Fibroblast of skin of right quadriceps (primary cell): ENCODE measurements around the gene OGA.
"Not testable (repeated sequence)": the region's sequence is repeated elsewhere in the genome, so short reads cannot be mapped to it uniquely, and the experiment has no call there.

Experiments
- DNase-seq: peaks from one replicate; pipeline ENCODE4 v3.0.0-alpha.2; 2013

Gene OGA

DNA sequence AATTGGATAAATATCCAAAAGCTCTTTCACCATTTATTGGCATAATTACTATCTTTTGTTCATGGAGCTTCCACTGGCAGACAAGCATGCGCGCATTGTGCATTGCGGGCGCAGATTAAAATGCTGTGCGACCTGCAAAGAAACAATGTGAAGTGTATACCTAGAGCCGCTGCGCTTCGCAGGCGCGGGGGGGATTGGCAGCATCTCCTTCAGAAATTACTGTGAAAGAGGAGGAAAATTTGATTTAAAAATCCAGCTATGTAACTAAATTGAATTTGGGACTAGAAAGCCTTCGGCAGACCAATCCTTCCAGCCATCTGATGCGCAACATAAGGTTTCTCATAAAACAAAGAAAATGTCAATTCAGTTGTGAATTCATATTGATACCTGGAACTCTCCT lies 24.7 kb downstream of the OGA start:
- no peak for DNase-seq

DNA sequence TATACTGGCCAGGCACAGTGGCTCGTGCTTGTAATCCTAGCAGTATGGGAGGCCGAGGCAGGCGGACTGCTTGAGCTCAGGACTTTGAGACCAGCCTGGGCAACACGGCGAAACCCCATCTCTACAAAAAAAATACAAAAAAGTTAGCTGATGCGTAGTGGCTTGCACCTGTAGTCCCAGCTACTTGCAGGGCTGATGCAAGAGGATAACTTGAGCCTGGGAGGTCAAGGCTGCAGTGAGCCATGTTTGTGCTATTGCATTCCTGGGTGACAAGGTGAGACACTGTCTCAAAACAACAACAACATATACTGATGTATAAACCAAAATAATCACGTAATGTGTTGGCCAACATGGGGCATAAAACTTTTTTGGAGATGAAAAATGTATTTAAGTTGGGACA lies 28.6 kb downstream of the OGA start:
- DNase-seq = no peak

DNA sequence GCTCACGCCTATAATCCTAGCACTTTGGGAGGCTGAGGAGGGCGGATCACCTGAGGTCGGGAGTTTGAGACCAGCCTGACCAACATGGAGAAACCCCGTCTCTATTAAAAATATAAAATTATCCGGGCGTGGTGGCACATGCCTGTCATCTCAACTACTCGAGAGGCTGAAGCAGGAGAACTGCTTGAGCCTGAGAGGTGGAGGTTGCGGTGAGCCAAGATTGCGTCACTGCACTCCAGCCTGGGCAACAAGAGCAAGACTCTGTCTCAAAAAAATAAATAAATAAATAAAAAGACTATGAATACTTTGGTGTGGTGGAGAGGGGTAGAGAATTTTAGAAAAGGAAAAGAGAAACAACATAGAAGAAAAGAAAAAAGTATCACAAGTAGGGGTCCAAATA lies 29.0 kb downstream of the OGA start:
- DNase-seq = not testable (repeated sequence)

DNA sequence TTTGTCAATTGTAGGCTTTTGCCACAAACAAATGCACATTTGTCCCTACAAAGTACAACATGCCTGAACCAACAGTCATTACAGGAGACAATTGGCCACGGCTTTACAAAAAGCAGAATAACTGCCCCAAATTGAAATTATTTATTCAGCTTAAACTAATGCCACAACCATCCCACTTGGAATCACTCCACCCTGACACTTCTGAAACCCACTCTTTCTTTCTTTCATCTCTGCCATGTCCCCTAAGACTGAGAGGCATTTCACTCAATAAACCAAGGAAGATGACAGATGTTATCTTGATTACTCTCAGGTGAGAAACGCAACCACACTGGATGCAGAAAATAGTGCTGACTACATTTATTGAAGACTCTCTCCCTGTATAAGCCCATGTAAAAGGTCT lies 32.4 kb downstream of the OGA start:
- DNase-seq = no peak

DNA sequence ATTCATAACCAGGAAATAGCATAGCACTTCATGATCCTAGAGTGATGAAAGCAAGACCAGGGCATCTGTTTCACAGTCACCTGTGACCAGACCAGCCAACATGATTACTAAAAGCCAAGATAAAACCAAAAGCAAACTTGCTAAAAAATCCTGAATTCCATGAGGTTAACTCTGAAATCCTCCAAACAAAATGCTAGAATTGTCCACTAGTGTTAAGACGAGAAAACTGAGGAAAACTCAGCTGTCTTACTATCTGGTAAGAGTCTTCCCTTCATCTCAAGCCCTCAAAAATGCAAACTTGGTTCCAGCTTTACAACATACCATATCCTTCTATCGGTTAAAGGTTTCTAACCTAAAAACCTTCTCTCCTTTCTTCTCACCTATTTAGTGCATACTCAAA lies 33.7 kb downstream of the OGA start:
- DNase-seq = no peak

DNA sequence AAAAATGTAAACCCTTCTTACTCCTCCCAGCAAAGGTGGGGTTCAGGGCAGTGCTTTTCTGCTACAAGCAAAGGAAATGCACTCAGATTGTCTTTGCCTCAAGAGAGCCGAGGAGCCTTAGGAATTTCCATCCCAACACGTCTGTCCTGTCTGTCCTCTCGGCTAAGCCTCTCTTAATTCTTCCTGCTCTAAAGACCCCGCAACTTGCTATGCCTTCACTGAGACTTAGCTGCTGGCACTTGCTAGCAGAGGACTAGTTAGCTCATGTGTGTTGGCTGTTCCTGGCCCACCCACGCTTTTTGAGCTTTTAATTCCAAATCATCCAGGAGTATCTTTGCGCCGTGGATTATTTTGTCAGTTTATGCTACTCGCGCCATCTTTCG lies 34.5 kb downstream of the OGA start:
- DNase-seq = no peak

DNA sequence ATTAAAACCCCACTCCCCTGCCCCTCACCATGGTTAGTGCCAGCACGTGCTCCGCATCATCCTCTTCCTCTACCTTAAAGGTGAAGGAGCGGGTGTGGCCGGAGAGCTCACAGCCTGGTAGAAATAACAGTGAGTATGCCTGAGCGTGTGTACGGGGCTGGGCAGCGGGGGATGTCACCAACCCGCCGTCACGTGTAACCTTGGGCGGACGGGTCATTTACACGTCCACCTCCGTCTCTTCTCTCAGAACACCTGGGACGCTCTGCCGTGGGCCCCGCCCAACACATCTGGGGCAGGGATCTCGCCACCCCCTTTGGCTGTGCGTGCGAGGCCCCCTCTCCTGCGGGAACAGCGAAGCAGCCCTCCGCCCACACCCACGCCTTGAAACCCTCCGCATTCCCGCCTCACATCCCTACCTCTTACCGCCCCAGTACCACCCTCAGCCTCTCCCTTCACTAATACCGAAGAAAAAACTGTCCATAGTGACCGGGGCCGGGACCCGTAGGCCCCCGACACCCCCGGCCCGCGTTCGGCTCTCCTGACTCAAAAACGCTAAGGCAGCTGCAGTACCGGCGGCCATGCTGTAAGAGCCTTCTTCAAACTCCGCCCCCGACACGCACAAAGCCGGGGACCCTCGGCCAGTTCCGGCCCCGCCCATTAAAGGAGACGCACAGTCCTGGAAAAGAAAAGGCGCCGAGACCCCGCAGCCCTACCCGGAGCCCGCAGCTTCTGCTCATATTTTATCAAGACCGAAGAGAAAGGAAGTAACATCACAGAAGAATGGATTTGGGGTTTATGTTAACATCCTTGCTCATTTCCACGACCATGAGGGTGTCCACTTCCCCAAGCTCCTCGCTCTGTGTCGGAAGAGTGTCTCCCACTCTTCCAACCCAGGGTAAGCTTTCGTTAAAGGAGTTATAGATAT lies 35.2 kb downstream of the OGA start, which contains the start of gene NPM3:
Gene NPM3, minus strand, starts transcription at position 636 of the 925 bp plus-strand sequence. Its CDS starts 56 bp downstream, at position 580.
- peak; percentile 75 for DNase-seq

DNA sequence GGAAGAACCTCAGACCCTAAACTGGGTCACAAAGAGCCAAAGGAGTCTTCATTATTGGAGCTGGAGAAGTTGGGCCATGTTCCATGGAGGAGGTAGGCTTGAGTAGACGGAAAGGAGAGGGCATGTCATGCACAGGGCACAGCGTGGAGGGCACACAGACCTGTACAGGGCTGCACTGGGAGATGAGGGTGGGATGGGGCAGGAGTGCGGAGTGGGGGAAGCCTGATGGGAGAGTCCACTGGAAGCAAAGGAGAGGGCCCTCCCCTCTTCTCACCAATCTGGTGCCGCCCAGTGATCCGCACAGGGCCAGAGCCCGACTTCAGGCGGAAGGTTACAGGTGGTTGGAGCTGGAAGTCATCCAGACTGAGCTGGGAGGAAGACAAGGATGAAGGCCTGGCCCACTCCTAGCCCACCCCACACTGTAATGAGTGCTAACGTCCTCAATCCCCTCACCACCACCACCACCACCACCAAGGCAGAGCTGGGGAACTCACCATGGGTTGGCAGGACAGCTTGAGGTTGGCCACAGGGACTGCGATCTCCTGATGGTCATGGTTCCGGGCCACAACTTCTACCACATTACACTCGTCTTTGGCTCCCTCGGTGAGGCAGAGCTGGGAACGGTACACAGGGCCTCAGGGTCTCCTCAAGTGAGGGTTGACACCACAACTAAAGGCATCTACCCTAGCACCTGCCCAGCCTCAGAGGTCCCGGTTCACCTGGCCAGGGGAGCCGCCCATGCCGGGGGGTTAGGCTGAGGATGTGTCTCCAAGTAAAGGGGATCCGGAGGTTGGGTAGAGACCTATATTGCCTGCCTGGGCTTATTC lies 36.0 kb downstream of the OGA start:
- no peak for DNase-seq

DNA sequence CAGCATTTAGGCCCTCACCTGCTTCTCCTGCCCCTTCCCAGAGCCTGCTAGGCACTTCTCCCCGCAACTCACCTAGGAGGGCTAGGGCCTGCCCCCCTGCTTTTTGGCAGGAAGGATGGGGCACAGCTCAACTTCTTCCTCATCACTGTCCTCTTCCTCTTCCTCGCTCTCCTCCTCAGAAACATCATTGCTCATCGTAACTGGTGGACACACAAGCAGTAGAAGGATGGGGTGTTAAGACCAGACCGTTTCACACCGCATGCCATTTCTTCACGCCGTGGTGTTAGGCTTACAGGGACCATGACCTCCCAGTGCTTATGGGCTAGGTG lies 36.6 kb downstream of the OGA start:
- DNase-seq = no peak

DNA sequence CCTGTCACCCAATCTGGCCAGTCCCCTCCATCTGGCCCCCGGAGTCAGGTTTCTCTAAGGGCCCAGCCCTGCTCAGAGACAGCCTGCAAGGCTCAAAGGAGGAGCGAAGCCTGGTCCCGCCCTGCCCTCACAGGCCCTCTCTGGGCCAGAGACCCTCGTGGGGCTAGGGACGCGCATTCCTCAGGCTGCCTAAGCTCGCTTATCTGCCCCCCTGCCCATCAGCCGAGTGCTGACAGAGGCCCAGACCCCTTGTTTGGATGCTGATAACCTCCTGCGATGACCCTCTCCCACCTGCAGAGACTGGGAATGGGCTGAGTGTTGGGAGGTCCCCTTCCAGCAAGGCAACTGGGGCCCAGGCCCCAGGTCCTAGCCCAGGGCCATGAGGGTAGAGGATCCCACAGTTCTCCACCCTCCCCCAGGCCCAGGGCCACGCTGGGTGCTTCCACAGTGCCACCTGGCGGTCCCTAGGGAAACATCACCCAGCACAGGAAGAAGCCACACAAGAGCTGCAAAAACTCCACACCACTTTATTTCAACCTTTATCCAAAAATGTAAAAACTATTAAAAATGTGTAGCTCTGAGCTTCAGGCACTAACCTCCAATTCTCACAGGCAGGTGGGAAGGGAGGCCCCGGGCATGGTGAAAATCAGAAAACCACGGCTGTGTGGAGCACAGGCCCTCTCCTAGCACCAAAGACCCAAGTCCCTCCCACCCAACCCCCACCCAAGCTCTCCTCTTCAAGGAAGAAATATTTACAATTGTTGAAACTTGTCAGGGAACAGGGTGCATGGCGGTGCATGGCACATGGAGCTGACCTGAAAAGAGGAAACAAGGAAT lies 37.2 kb downstream of the OGA start:
- peak; percentile 56 for DNase-seq

DNA sequence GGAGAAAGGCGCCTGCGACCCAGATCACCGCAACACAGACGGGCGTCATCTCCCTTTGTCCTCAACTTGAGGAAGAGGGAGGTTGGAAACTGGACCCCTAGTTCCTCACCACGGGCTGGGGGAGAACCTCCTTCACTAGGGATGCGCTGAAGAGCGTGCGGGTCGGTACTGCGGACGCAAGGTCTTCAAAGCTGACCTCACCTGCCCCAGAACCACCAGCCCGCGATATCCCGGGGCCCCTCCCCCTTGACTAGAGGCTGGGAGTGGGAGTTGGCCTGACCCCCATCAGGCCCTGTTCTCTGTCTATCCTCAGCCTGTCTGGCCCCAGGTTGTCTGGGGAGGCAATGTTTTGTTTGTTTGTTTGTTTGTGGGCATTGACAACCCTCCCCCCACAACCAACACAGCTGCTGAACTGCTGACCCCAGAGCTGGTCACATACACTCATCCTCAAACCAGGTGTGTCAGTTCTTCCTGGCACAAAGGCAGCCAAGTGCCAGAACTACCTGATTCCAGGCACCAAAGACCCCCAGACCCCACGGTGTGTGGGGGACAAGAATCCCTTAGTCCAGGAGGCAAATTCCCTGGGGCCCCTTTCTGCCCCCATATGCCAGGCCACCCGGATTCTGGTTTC lies 37.9 kb downstream of the OGA start:
- no peak for DNase-seq

DNA sequence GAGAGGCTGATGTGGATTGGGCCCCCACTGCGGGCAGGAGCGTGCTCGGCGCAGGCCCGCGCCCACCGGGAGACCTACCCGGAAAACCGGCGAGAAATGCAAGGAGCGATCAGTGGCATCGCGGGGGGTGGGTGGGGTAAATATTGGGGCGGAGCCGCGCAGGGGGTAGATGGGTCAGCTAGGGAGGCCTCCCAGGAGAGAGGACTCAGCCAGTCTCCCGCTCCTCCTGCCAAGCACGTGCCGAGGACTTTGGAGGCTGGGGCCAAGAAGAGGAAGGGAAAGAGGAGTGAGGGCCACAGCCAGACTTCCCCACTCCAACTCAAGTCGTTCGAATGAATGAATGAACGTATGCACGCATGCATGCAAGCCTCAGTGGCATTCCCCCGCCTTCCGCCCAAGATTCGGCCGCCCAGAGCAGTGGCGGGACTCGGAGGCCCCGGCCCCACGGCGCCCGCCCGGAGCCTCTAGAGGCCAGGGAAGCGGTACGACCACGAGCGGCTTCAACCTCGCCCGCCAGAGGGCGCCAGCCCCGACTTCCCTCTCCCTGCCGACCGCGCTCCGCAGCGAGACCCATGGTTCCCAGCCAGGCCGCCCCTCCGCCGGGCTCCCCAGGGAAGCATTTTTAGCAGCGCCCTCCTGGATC lies 38.6 kb downstream of the OGA start:
- DNase-seq = peak; percentile 51

DNA sequence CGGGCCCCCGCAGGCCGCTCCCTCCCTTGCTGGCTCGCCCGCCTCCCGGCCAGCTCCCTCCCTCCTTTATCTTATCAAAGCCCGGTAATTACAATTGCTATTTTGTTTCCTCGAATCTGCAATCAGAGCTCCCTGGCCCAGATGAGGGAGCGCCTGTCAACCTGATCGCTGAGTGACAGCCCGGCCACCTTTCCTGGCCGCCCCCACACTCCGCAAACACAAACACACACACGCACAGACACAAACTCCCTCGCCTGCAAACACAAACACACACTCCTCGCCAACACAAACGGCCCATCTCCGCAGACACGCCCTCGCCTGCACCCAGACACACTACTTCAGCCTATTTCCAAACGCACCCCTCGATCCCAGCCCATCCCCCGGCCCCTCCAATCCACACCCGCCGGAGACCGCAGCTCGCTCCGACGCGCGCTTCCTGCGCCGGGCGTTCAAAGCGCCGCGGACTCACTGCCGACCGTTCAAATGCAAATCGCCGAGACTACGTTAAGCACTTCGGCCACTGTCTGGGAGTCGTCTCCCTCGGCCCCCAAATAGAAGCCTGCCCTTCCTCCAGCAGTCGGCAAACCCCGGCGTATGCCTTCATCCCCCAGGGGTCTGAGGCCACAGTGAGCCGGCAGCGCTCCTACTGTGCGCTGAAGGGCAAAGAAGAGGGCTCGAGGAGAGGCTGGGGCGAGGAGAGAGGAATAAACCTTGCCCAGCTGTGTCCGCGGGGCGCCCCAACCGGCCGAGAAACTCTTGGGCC lies 39.3 kb downstream of the OGA start:
- DNase-seq = no peak

DNA sequence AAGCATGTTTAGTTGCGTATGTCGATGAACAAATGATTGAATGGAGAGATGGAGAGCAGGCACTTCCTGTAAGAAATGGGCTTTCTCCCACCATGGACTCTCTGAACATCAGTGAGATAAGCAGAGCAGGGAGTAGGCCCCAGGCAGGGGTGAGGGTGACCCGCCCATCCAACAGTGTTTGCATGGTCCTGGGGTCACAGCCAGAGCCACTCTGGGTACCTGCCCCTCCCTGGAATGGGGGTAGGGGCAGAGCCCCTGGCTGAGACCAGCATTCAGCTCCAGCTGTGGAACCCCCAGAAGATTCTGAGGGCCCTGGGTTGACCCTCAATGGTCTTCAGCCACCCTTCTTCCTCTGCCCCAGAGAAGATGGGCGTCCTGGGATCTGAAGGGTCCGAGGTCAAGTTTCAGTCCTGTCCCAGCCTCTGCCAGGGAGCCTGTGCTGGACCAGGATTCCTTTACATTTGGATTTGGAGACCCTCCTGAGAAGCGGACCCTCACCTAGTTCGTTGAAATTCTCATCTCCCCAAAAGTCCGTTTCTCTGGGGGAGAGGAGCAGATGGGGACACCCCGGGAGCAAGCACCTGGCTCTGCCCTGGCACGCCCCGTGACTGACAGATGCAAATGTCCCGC lies 40.0 kb downstream of the OGA start:
- no peak for DNase-seq

DNA sequence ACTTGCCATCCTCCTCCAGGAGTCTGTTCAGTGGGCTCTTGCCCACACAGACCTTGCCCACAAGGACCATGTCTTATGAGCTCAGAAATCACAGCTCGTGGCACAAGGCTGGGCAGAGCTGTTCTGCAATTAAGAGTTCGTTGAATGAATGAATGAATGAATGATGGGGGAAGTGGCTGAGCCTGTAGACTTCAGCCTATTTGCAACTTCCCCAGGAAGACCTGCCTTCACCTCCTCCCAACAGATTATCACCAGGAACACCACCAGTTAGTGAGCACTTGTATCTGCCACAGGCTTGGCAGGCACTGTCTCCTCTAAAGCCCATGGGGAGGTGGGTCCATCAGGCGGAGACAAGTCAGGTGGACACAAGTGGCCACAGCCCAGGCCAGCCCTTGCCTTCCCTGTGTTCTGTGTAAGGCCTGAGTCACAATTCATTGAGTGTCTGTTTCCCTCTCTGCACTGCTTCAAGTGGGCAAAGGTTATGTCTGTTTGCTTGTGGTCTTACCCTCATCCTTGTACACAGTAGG lies 40.6 kb downstream of the OGA start:
- DNase-seq = no peak

DNA sequence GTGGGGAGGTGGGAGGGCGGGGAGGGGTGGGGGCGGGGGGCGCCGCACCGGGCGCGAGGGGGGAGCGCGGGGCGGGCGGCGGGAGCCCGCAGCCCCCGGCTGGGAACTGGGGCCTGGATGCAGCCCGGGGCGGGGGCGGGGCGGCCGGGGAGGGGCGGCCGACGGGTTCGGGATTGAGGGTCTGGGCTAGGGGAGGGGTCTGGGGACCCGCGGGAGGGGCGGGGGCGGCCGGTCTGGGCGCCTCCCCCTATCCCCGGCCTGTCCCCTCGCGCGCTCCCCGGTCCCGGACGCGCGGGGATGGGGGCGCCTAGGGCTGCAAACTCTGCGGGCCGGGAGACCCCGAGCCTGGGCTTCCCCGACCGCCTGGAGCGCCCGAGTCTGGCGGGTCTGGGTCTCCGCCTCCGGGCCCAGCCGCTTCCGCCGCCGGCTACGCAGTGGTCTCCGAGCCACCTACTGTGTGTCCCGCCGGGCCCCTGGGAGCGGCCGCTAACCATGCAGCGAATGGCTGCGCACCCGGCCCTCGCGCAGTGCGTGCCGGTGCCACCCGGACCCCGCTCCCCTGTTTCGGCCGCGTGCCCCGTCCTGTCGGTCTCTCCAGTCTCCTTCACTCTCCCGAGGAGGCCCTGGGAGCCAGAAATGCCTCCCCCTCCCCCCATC lies 42.0 kb downstream of the OGA start:
- no peak for DNase-seq

DNA sequence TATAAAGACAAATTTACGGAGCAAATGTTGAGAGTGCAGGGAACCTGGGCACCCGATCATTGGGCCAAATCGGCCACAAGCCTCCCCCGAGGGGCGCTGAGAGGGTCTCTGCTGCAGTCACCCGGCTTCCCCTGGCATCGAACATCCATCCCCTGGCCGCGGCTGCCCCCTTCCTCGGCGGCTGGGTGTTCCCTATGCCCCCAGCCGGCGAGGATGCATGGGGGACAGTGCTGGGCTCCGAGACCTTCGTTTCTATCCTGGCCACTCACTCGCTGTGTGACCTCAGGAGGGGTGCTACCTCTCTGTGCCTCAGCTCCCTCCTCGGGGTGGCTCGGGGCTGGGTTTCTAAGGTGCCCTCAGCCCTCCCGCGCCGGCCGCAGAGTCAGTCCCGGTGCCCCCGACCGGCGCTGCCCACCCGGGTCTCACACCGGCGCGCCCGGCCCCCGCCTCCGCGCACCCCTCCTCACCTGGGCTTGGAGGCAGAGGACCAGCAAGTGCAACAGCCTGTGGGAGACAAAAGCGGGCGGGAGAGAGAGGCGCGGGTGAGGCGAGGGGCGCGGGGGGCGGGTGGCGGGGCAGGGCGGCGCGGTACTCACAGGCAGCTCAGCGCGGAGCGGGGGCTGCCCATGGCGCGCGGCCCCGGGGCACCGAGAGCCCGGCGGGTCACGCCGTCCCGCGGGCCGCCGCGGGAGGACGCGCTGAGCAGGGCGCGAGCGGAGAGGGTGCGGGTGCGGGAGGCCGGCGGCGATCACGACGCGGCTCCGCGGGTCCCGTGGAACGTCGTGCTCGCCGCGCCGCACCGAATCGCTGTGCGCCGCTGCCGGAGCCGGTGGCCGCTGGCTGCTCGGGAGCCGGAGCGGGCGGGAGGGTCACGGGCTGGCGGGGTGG lies 42.7 kb downstream of the OGA start, which contains the start of gene FGF8:
Gene FGF8, minus strand, starts transcription at position 842 of the 888 bp plus-strand sequence. Its CDS starts 214 bp downstream, at position 628.
- DNase-seq = no peak

DNA sequence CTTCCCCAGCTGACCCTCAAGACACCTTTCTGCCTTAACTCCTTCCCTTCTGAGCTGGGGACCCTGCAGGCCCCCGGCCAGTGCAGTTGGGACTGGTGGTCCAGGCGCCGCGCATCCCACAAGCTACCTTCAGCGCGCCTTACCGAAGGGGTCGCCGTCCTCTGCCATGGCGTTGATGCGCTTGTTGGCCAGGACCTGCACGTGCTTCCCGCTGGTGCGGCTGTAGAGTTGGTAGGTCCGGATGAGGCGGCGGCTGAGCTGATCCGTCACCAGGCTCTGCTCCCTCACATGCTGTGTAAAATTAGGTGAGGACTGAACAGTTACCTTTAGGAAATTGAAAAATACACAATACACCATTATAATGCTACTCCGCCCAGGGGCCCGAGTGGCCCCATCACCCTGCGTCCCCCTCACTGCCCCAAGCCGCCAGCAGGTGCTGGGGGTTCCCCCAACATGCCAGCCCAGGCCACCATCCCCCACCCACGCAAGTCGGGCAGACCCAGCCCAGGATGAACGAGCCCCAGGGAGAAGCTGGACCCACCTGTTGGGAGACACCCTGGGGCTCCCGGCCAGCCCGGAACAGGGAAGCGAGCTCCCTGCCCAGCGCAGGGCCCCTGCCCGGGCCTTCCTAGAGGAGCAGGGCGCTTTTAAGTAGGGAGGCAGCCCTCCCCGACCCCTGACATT lies 43.5 kb downstream of the OGA start:
- no peak for DNase-seq
